SU-DHL-6 (cell line): ENCODE measurements around the gene MRPL21.

Experiments used
- CTCF ChIP-seq: fragments of 200-600 bp; sonication (generic); IDR thresholded peaks from one replicate; pipeline ENCODE4 v1.5.1; 2017; ENCODE audit warnings: antibody characterized with exemption, mild to moderate bottlenecking, low read length, moderate library complexity; ENCODE audit not compliant: insufficient read depth, poor library complexity, severe bottlenecking
- EZH2phosphoT487 ChIP-seq: fragments of 200-600 bp; sonication (generic), shearing (Covaris generic); conservative IDR thresholded peaks from 2 replicates; pipeline ENCODE4 v1.6.1; 2018; ENCODE audit warnings: mild to moderate bottlenecking, antibody characterized with exemption, low read length, moderate library complexity, mixed read lengths

GRCh38 chr11:68848429-68848828, 55.2 kb downstream of the MRPL21 start:
- TF ChIP-seq CTCF (no peak), EZH2phosphoT487 (no peak)
